RWPE2 (cell line): ENCODE data around the gene ERI2.
"Not testable (repeated sequence)": the region's sequence is repeated elsewhere in the genome, so short reads cannot be mapped to it uniquely, and the experiment has no call there.

Experiments used
- ATAC-seq: fragments of 200-7000 bp; cut with Tn5 transposase; 3 replicates; pipeline ENCODE4 v1.9.1; 2021; ENCODE audit warnings: low read depth
- DNase-seq: peaks from one replicate; pipeline ENCODE4 v3.0.0-alpha.2; 2020; ENCODE audit warnings: low spot score
- H3K27ac ChIP-seq: fragments of 450-650 bp; 2 replicates; pipeline ENCODE4 v1.5.1; 2017; ENCODE audit warnings: mild to moderate bottlenecking; ENCODE audit not compliant: poor library complexity, severe bottlenecking
- H3K27me3 ChIP-seq: fragments of 250-450 bp; sonication (Bioruptor Pico); 2 replicates; pipeline ENCODE4 v1.5.1; 2021; ENCODE audit warnings: mild to moderate bottlenecking, moderate library complexity; ENCODE audit not compliant: insufficient read depth, poor library complexity, severe bottlenecking
- H3K36me3 ChIP-seq: fragments of 250-450 bp; sonication (Bioruptor Pico); 2 replicates; pipeline ENCODE4 v1.5.1; 2020; ENCODE audit warnings: low read depth, mild to moderate bottlenecking, moderate library complexity
- H3K4me1 ChIP-seq: fragments of 250-450 bp; sonication (Bioruptor Pico); 2 replicates; pipeline ENCODE4 v1.5.1; 2021; ENCODE audit warnings: mild to moderate bottlenecking, moderate library complexity; ENCODE audit not compliant: insufficient read depth, poor library complexity, severe bottlenecking
- H3K4me3 ChIP-seq: fragments of 250-450 bp; sonication (Bioruptor Pico); 2 replicates; pipeline ENCODE4 v1.5.1; 2021; ENCODE audit warnings: mild to moderate bottlenecking, moderate library complexity; ENCODE audit not compliant: severe bottlenecking
- H3K9me3 ChIP-seq: fragments of 250-450 bp; sonication (Bioruptor Pico); 2 replicates; pipeline ENCODE4 v1.5.1; 2021; ENCODE audit warnings: mild to moderate bottlenecking, moderate library complexity; ENCODE audit not compliant: severe bottlenecking
- TF ChIP-seq, protein P1 (sequence below): fragments of 450-650 bp; IDR thresholded peaks from one replicate; pipeline ENCODE4 v1.5.1; 2017; ENCODE audit warnings: mild to moderate bottlenecking, moderate library complexity; ENCODE audit not compliant: poor library complexity, severe bottlenecking

ERI2 gene

DNA sequence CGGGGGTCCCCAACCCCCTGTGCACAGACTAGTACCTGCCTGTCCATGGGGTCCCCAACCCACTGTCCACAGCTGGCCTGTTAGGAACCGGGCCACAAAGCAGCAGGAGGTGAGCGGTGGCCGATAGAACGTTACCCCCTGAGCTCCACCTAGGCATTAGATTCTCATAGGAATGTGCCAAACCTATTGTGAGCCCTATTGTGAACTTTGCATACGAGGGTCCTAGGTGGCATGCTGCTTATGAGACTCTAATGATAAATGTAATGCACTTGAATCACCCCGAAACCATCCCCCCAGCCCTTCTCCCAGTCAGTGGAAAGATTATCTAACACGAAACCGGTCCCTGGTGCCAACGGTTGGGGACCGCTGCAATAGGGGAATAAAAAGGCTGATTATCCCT is 1.6 kb upstream of the ERI2 start:
- H3K27me3 ChIP-seq: no peaks in the 10 kb centered on the region
- H3K36me3 ChIP-seq: peaks cover 6% of the 10 kb centered on the region
- TF ChIP-seq, protein P1, sequence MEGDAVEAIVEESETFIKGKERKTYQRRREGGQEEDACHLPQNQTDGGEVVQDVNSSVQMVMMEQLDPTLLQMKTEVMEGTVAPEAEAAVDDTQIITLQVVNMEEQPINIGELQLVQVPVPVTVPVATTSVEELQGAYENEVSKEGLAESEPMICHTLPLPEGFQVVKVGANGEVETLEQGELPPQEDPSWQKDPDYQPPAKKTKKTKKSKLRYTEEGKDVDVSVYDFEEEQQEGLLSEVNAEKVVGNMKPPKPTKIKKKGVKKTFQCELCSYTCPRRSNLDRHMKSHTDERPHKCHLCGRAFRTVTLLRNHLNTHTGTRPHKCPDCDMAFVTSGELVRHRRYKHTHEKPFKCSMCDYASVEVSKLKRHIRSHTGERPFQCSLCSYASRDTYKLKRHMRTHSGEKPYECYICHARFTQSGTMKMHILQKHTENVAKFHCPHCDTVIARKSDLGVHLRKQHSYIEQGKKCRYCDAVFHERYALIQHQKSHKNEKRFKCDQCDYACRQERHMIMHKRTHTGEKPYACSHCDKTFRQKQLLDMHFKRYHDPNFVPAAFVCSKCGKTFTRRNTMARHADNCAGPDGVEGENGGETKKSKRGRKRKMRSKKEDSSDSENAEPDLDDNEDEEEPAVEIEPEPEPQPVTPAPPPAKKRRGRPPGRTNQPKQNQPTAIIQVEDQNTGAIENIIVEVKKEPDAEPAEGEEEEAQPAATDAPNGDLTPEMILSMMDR: no peak
- H3K4me3 ChIP-seq: no peak overlapping the region
- H3K9me3 ChIP-seq: no peaks in the 10 kb centered on the region
- DNase-seq: no peak
- no peaks in the 10 kb centered on the region for H3K4me1 ChIP-seq
- no peak for ATAC-seq
- H3K27ac ChIP-seq: no peak overlapping the region

DNA sequence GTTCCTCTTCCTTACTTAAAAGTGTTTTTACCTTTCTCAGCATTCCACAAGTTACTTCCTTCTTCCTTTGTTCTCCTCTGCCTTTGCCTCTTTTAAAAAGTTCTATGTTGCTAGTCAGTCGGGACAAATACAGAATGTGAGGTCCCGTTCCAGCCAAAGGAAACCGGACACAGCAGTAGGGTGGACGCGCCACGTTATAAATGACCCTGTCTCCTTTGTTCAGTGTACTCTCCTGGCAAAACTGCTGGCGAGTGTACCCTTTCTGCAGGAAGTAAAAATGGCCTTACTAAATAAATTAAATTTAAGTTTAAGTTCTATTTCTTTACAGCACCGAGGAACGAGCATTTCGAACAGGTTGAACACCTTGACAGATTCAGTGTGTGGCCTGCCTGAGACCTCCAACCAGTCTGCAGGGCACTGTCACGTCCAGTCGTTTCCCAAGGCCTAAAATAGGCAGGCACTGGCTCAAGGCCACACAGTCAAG is 546 bp downstream of the ERI2 start:
- peak overlapping the region; percentile 84 for H3K27ac ChIP-seq
- DNase-seq: not testable (repeated sequence)

DNA sequence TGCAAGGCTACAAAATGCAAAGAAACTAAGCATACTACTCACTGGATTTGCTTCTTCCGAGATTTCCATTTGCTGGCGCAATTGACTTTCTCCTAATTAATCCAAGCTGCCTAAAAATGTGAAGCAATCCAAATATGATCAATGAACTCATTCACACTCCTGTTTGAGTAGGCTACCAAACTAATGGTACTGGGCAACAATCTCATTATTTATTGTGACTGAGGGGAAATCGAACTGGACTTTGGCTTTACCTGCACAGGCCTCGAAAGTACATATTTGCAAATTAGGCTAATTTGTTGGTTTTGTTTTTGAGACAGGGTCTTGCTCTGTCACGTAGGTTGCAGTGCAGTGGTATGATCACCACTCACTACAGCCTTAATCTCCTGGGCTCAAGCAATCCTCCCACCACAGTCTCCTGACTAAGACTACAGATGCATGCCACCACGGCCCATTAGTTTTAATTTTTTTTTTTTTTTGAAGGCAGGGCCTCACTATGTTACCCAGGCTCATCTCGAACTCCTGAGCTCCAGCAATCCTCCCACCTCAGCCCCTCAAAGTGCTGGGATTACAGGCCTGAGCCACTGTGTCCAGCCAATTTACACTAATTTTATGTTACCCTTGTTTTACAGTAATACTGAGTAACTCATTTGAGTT is 2.6 kb downstream of the ERI2 start:
- DNase-seq (no peak), ATAC-seq (no peak)
- no peaks in the 10 kb centered on the region for H3K9me3 ChIP-seq
- peaks cover 43% of the 10 kb centered on the region for H3K36me3 ChIP-seq
- H3K27me3 ChIP-seq: no peaks in the 10 kb centered on the region
- H3K27ac ChIP-seq: no peak overlapping the region
- TF ChIP-seq, protein P1: no peak
- H3K4me3 ChIP-seq: no peak overlapping the region
- no peaks in the 10 kb centered on the region for H3K4me1 ChIP-seq

More for the DNA sequence above, 546 bp downstream of the ERI2 start:
- H3K4me3 ChIP-seq: peak overlapping the region; percentile 57
- not testable (repeated sequence) for H3K4me1 ChIP-seq, ATAC-seq, H3K27me3 ChIP-seq, H3K9me3 ChIP-seq
- peaks cover 23% of the 10 kb centered on the region for H3K36me3 ChIP-seq

DNA sequence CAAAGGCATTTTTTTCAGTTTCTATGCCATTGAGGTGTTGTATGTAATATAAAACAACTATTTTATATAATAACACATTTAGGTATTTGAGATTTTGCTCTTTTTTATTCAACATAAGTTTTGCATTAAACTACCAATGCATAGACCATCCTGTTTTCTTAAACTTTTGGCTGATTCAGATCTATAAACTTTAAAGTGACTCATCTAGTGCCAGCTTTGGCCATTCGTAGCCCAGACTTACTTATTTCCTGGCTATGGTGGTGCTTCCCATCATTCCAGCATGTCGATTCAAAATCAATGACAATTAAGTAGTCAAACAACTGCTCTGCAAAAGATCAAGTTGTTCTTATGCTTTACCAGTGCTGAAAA is 3.1 kb downstream of the ERI2 start:
- H3K27ac ChIP-seq: no peak overlapping the region
- DNase-seq: no peak
- no peaks in the 10 kb centered on the region for H3K27me3 ChIP-seq

DNA sequence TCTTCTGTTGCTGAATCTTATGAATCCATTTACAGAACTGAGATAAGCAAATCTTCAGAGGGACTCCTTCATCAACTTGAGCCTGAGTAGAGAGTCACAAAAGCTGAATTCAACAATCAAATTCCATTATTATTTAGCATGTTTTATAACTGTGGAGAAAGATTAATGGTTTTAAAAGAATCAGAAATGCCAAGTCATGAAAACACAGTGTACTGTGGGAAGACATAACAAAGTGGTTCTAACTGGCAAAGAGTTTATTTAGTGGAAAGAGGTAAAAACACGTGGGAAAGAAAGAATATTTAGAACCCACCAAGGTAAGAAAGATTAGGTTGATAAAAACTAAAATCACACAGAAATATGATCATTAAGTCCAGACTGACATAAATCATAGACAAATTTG is 5.0 kb downstream of the ERI2 start:
- H3K27ac ChIP-seq: no peak overlapping the region
- H3K36me3 ChIP-seq: peaks cover 68% of the 10 kb centered on the region
- DNase-seq (no peak), ATAC-seq (no peak)
- no peak overlapping the region for H3K4me3 ChIP-seq
- TF ChIP-seq, protein P1: no peak
- no peaks in the 10 kb centered on the region for H3K4me1 ChIP-seq
- no peaks in the 10 kb centered on the region for H3K27me3 ChIP-seq
- no peaks in the 10 kb centered on the region for H3K9me3 ChIP-seq

More for the DNA sequence above, 3.1 kb downstream of the ERI2 start:
- peaks cover 49% of the 10 kb centered on the region for H3K36me3 ChIP-seq
- no peak overlapping the region for H3K4me3 ChIP-seq
- H3K9me3 ChIP-seq: no peaks in the 10 kb centered on the region
- H3K4me1 ChIP-seq: no peaks in the 10 kb centered on the region
- TF ChIP-seq, protein P1: no peak
- ATAC-seq: no peak
